HG02884 (cell line): ENCODE results near the gene PLAC9.
"Not testable (repeated sequence)": the region's sequence is repeated elsewhere in the genome, so short reads cannot be mapped to it uniquely, and the experiment has no call there.

ENCODE experiments used
- ATAC-seq: cut with Tn5 transposase; IDR thresholded peaks from one replicate; pipeline ENCODE4 v1.9.1; 2021; ENCODE audit warnings: mild to moderate bottlenecking, moderate library complexity; ENCODE audit not compliant: unreplicated experiment

PLAC9 gene

GRCh38 chr10:80132299-80133139 lies at the start of gene PLAC9:
TSS of gene PLAC9 (plus strand) at chr10:80132730. CDS start at chr10:80132763, 33 bp downstream.
- ATAC-seq: no peak

- ATAC-seq: no peak
Observed at GRCh38 chr10:80090121-80090520, 42.4 kb upstream of the PLAC9 start.

GRCh38 chr10:80094231-80094630 lies 38.3 kb upstream of the PLAC9 start:
- no peak for ATAC-seq

- not testable (repeated sequence) for ATAC-seq
Observed at GRCh38 chr10:80098272-80098671, 34.3 kb upstream of the PLAC9 start.

- ATAC-seq: not testable (repeated sequence)
Observed at GRCh38 chr10:80099295-80099694, 33.2 kb upstream of the PLAC9 start.

- no peak for ATAC-seq
Observed at GRCh38 chr10:80100116-80100515, 32.4 kb upstream of the PLAC9 start.

GRCh38 chr10:80100861-80101695 lies 31.5 kb upstream of the PLAC9 start:
- ATAC-seq: no peak

GRCh38 chr10:80104066-80104926 lies 28.2 kb upstream of the PLAC9 start:
- ATAC-seq: peak; percentile 72

- no peak for ATAC-seq
Observed at GRCh38 chr10:80108576-80109239, 23.8 kb upstream of the PLAC9 start.

GRCh38 chr10:80110986-80111385 lies 21.5 kb upstream of the PLAC9 start:
- ATAC-seq: no peak

GRCh38 chr10:80118669-80119068 lies 13.9 kb upstream of the PLAC9 start:
- no peak for ATAC-seq

GRCh38 chr10:80122110-80122710 lies 10.3 kb upstream of the PLAC9 start:
- ATAC-seq: no peak

GRCh38 chr10:80122746-80123145 lies 9.8 kb upstream of the PLAC9 start:
- no peak for ATAC-seq

- ATAC-seq: no peak
Observed at GRCh38 chr10:80126876-80127275, 5.7 kb upstream of the PLAC9 start.

- ATAC-seq: no peak
Observed at GRCh38 chr10:80131499-80131901, 1.0 kb upstream of the PLAC9 start.

GRCh38 chr10:80133206-80133605 lies 676 bp downstream of the PLAC9 start:
- ATAC-seq: no peak

- ATAC-seq: not testable (repeated sequence)
Observed at GRCh38 chr10:80133687-80134086, 1.2 kb downstream of the PLAC9 start.

GRCh38 chr10:80136134-80136571 lies 3.6 kb downstream of the PLAC9 start:
- no peak for ATAC-seq

- no peak for ATAC-seq
Observed at GRCh38 chr10:80137031-80137862, 4.7 kb downstream of the PLAC9 start.
